ENCODE measurements around the gene JTB. TPM values are rescaled to one million over a fixed set of nuclear protein-coding genes. Genes with fewer than 3 reads are reported as not detected.

Gene JTB
- total RNA-seq, 3 donors from 2014 or later = 257 to 294 (median 273) TPM

GRCh38 chr1:153967107-153967999 is 10.1 kb downstream of the JTB start, which contains the start of gene CREB3L4:
TSS of gene CREB3L4 (plus strand) at chr1:153967902. CDS start at chr1:153968526, 624 bp downstream.
- DNase-seq = peak; percentile 75
- H3K27me3 Mint-ChIP-seq (ENCODE audit: low read depth) = no peaks in the 10 kb centered on the region
- H3K9me3 Mint-ChIP-seq = no peaks in the 10 kb centered on the region
- peak; percentile 88 to 90 for ATAC-seq
- peaks cover 47% of the 10 kb centered on the region for H3K4me1 Mint-ChIP-seq (ENCODE audit: low read depth)
- peak within 1 kb of the TSS; percentile 85 for H3K4me3 Mint-ChIP-seq
- H3K36me3 Mint-ChIP-seq (ENCODE audit: insufficient read depth) = no peaks in the 10 kb centered on the region

GRCh38 chr1:153963850-153964331 is 13.6 kb downstream of the JTB start:
- peak overlapping the region; percentile 94 for H3K4me3 Mint-ChIP-seq
- no peaks in the 10 kb centered on the region for H3K27me3 Mint-ChIP-seq (ENCODE audit: low read depth)
- no peaks in the 10 kb centered on the region for H3K9me3 Mint-ChIP-seq
- peaks cover 59% of the 10 kb centered on the region for H3K4me1 Mint-ChIP-seq (ENCODE audit: low read depth)
- ATAC-seq (no peak), DNase-seq (no peak)
- H3K36me3 Mint-ChIP-seq (ENCODE audit: insufficient read depth) = peaks cover 3% of the 10 kb centered on the region

- peak; percentile 94 for DNase-seq
- Mint-ChIP-seq H3K27me3 (ENCODE audit: low read depth) (no peaks in the 10 kb centered on the region), H3K36me3 (ENCODE audit: insufficient read depth) (peaks cover 3% of the 10 kb centered on the region), H3K4me3 (peak within 1 kb of the TSS; percentile 94), H3K4me1 (ENCODE audit: low read depth) (peaks cover 61% of the 10 kb centered on the region), H3K9me3 (no peaks in the 10 kb centered on the region)
- ATAC-seq = peak; percentile 54 to 62
Observed at GRCh38 chr1:153963030-153963849, 14.2 kb downstream of the JTB start, which contains the start of gene SLC39A1. TSS of gene SLC39A1 (minus strand) at chr1:153963537. CDS start at chr1:153962715, 822 bp downstream.

GRCh38 chr1:153962088-153963029 is 15.1 kb downstream of the JTB start:
- H3K4me3 Mint-ChIP-seq = peak overlapping the region; percentile 94
- peaks cover 3% of the 10 kb centered on the region for H3K36me3 Mint-ChIP-seq (ENCODE audit: insufficient read depth)
- ATAC-seq = no peak
- no peaks in the 10 kb centered on the region for H3K9me3 Mint-ChIP-seq
- H3K27me3 Mint-ChIP-seq (ENCODE audit: low read depth) = no peaks in the 10 kb centered on the region
- peaks cover 55% of the 10 kb centered on the region for H3K4me1 Mint-ChIP-seq (ENCODE audit: low read depth)
- DNase-seq = no peak

- DNase-seq = no peak
- no peak for ATAC-seq
- Mint-ChIP-seq H3K27me3 (ENCODE audit: low read depth) (no peaks in the 10 kb centered on the region), H3K4me3 (peak overlapping the region; percentile 94), H3K9me3 (no peaks in the 10 kb centered on the region), H3K36me3 (ENCODE audit: insufficient read depth) (peaks cover 3% of the 10 kb centered on the region), H3K4me1 (ENCODE audit: low read depth) (peaks cover 56% of the 10 kb centered on the region)
Observed at GRCh38 chr1:153961421-153961820, 16.1 kb downstream of the JTB start.

GRCh38 chr1:153960206-153960605 is 17.3 kb downstream of the JTB start:
- Mint-ChIP-seq H3K36me3 (ENCODE audit: insufficient read depth) (peaks cover 3% of the 10 kb centered on the region), H3K27me3 (ENCODE audit: low read depth) (no peaks in the 10 kb centered on the region), H3K4me3 (no peak overlapping the region), H3K9me3 (no peaks in the 10 kb centered on the region), H3K4me1 (ENCODE audit: low read depth) (peaks cover 56% of the 10 kb centered on the region)
- no peak for DNase-seq
- ATAC-seq = no peak

- H3K4me1 Mint-ChIP-seq (ENCODE audit: low read depth) = peaks cover 58% of the 10 kb centered on the region
- DNase-seq (no peak), ATAC-seq (no peak)
- H3K9me3 Mint-ChIP-seq = no peaks in the 10 kb centered on the region
- peaks cover 3% of the 10 kb centered on the region for H3K36me3 Mint-ChIP-seq (ENCODE audit: insufficient read depth)
- H3K4me3 Mint-ChIP-seq = no peak overlapping the region
- no peaks in the 10 kb centered on the region for H3K27me3 Mint-ChIP-seq (ENCODE audit: low read depth)
Observed at GRCh38 chr1:153959454-153959853, 18.0 kb downstream of the JTB start.

GRCh38 chr1:153958961-153959260 is 18.6 kb downstream of the JTB start:
- ATAC-seq (no peak), DNase-seq (no peak)
- Mint-ChIP-seq H3K9me3 (no peaks in the 10 kb centered on the region), H3K27me3 (ENCODE audit: low read depth) (no peaks in the 10 kb centered on the region), H3K4me3 (peak overlapping the region; percentile 98), H3K4me1 (ENCODE audit: low read depth) (peaks cover 59% of the 10 kb centered on the region), H3K36me3 (ENCODE audit: insufficient read depth) (peaks cover 8% of the 10 kb centered on the region)

GRCh38 chr1:153958111-153958960 is 19.1 kb downstream of the JTB start, which contains the start of gene CRTC2:
TSS of gene CRTC2 (minus strand) at chr1:153958612. CDS start at chr1:153958497, 115 bp downstream.
- Mint-ChIP-seq H3K9me3 (no peaks in the 10 kb centered on the region), H3K27me3 (ENCODE audit: low read depth) (no peaks in the 10 kb centered on the region), H3K4me3 (peak within 1 kb of the TSS; percentile 98), H3K4me1 (ENCODE audit: low read depth) (peaks cover 56% of the 10 kb centered on the region), H3K36me3 (ENCODE audit: insufficient read depth) (peaks cover 9% of the 10 kb centered on the region)
- ATAC-seq (peak; percentile 92 to 93), DNase-seq (peak; percentile 94)

GRCh38 chr1:153957744-153958110 is 19.7 kb downstream of the JTB start:
- Mint-ChIP-seq H3K4me1 (ENCODE audit: low read depth) (peaks cover 56% of the 10 kb centered on the region), H3K36me3 (ENCODE audit: insufficient read depth) (peaks cover 9% of the 10 kb centered on the region), H3K27me3 (ENCODE audit: low read depth) (no peaks in the 10 kb centered on the region), H3K4me3 (peak overlapping the region; percentile 98), H3K9me3 (no peaks in the 10 kb centered on the region)
- DNase-seq = no peak
- ATAC-seq = peak; percentile 19 to 20

GRCh38 chr1:153956997-153957715 is 20.3 kb downstream of the JTB start:
- H3K9me3 Mint-ChIP-seq = no peaks in the 10 kb centered on the region
- peak overlapping the region; percentile 98 for H3K4me3 Mint-ChIP-seq
- H3K4me1 Mint-ChIP-seq (ENCODE audit: low read depth) = peaks cover 50% of the 10 kb centered on the region
- ATAC-seq = no peak
- DNase-seq = no peak
- H3K36me3 Mint-ChIP-seq (ENCODE audit: insufficient read depth) = peaks cover 10% of the 10 kb centered on the region
- H3K27me3 Mint-ChIP-seq (ENCODE audit: low read depth) = no peaks in the 10 kb centered on the region

- peaks cover 43% of the 10 kb centered on the region for H3K4me1 Mint-ChIP-seq (ENCODE audit: low read depth)
- no peak overlapping the region for H3K4me3 Mint-ChIP-seq
- peaks cover 24% of the 10 kb centered on the region for H3K36me3 Mint-ChIP-seq (ENCODE audit: insufficient read depth)
- ATAC-seq = no peak
- H3K27me3 Mint-ChIP-seq (ENCODE audit: low read depth) = no peaks in the 10 kb centered on the region
- no peaks in the 10 kb centered on the region for H3K9me3 Mint-ChIP-seq
- DNase-seq = no peak
Observed at GRCh38 chr1:153954826-153955225, 22.6 kb downstream of the JTB start.
